ENCODE results near the gene ELOVL4.
A peak's percentile ranks its signal among the peaks of the same experiment; 100 is the strongest.

Gene ELOVL4

DNA sequence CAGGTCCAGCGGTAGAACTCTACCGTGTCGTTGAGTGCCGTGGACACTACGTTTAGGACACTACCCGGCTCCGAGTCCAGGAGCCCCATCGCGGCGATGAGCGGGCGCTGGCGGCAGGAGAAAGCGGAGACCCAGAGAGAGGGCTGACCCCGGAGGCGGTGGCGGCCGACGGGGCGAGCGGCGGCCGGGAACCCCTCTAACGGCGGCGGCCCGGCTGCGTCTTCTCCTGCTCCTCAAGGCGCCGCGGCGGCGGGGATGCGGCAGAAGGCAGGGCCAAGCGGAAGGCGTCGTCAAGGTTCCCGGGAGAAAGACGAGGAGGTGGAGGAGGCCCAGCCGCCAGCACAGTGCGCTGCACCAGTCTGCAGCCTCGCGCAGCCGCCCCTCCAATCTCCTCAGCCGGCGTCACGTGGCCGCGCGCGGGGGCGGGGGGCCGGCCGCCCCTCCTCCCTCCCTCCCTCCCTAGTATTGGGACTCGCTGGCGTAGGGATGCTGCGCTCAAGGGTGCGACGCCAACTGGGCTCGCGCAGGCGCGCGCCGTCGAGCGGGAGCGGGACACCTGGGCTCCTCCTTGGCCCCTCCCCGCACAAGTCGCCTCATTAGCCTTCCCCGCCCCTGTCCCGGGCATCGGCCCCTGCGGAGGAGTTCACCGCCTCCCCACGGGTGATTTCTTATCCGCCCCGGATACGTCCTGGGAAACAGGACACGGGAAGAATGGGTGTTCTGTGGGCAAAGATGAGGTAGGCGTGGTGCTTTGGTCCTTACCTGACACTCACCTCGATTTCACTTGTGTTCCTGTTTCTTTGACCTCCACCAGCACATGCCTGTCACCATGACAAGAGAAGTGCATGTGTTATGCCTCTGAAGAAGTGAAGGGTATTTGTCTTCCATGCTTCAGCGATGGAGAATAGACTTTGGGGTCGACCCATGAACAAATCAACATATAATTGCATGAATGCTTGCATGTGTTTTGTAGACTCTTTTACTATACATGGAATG, at the start of gene ELOVL4:
ELOVL4 (minus strand) TSS at position 363 of the 996 bp plus-strand sequence; CDS start at position 89, 274 bp downstream.
- DNase-seq = peak; percentile 83

DNA sequence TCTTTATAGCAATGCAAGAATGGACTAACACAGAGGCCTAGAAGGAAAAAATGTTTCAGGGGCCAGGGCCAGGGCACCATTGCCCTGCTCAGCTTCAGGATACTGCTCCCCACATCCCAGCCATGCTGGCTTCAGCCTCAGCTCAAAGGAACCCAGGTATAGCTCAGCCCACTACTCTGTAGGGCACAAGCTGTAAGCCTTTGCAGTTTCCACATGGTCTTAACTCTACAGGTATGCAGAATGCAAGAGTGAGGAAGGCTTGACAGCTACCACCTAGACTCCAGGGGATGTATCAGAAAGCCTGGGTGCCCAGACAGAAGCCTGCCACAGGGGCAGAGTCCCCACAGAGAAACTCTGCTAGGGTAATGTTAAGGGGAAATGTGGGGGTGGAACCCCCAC, 46.6 kb upstream of the ELOVL4 start:
- DNase-seq = no peak

DNA sequence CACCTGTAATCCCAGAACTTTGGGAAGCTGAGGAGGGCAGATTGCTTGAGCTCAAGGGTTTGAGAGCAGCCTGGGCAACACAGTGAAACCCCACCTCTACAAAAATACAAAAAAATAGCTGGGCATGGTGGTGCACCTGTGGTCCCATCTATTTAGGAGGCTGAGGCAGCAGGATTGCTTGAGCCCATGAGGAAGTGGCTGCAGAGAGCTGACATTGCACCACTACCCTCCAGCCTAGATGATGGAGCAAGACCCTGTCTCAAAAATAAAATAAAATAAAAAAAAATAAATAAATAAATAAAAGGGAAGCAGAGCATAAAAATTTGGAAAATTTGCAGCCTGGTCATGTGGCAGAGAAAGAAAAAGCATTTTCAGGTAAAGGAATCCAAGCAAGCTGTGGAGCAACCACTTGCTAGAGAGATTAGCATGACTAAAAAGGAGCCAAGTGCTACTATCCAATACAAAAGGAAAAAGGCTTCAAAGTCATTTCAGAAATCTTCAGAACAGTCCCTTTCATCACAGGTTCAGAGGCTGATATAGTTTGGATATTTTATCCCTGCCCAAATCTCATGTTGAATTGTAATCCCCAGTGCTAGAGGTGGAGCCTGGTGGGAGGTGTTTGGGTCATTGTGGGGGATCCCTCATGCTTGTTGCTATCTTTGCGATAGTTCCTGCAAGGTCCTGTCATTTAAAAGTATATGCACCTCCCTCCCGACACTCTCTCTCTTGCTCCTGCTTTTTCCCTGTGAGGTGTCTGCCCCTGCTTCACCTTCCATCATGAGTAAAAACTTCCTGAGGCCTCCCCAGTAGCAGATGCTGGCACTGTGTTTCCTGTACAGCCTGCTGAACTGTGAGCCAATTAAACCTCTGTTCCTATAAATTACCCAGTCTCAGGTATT, 45.9 kb upstream of the ELOVL4 start:
- no peak for DNase-seq

DNA sequence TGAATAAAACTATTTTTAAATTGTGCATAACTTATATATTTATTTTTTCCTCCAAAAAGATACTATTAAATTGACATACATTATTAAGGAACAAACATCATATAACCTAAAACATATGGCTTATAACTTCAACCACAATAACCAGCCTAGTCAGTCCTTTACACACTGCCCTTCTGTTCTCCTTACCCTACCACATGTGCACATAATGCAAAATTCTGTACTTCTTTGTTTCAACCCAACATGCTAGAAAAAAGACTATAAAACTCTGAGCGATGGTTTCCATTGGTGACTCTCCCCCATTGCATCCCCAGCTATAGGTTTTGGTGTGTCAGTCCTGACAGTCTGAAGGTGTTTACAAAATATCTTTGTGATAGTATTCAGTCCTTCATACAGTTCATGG, 42.3 kb upstream of the ELOVL4 start:
- no peak for DNase-seq

DNA sequence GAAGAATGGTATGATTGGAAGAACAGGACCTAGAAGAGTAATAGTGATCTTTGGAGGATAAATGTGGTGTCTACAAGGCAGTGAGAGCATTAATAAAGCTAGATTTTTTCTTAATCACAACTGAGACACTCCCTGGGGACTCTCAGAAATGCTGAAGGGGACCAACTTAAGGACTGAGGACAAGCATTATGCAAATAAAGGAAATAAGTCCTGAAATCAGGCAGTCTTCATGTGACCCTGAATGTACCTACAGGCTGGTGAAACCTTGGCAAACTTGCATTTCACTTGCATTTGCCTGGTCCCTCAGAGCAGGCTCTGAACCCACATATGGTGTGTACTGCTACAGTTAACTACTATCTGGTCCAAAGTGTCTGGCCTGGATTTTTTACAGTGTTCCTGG, 37.8 kb upstream of the ELOVL4 start:
- DNase-seq = no peak

DNA sequence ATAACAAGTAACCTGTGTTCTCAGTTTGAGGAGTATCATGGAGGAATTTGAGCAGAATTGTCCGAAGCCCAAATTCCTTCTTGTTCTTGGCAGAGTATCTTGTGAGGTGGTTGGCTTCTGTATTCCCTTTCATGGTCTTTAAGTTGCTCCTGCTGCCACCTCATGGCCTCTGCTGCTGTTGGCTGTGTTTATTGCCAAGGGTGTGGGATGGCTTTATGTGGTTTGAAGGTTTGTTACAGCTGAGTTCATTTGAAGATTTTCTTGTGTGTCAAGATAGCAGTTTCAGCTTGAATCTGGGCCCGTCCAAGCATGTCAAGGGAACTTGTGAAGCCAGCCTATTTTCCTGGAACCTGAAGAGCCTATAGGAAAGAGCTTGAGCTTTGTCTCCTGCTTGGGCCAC, 36.9 kb upstream of the ELOVL4 start:
- no peak for DNase-seq

DNA sequence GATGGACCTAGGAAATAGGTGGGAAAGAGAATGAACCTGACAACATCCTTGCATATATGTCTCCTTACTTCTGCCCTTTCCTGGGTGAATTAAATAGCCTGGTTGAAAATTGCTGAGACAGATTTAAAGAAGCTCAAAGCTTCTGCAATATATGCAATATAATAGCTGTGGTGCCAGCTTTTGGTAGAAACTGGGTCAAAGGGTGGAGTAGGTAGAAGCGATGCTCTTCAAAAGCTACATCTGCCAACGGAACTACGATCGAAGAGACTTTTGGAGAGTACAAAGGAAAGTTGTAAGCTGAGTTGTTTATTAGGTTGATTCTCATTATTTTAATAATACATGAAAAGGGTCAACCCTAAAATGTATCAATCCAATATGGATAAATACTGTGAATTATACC, 34.3 kb upstream of the ELOVL4 start:
- DNase-seq = no peak

DNA sequence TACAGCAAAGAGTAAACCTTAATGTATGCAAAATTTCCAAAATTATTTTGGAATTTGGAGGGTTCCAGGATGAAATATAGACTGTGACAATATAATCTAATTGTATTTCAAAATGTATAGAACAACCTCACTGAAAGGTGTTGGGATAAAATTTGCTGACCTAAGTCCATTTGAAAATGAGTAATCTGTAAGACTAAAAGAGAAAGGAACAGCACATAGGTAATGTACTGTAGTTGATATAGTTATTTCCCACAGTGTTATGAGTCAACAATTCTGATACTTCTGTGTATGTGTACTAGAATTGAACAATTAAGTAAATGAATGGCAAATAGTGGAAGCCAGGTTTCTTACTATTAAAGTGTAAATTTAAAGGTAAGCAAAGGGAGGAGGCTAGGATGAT, 23.8 kb upstream of the ELOVL4 start:
- DNase-seq = no peak

DNA sequence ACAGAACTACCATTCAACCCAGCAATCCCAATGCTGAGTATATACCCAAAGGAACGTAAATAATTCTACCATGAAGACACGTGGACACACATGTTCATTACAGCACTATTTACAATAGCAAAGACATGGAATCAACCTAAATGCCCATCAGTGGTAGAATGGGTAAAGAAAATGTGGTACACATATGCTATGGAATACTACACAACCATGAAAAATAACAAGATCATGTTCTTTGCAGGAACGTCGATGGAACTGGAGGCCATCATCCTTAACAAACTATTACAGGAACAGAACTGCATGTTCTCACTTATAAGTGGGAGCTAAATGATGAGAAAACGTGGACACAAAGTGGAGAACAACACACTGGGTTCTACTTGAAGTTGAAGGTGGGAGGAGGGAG, 22.4 kb upstream of the ELOVL4 start:
- DNase-seq = no peak

DNA sequence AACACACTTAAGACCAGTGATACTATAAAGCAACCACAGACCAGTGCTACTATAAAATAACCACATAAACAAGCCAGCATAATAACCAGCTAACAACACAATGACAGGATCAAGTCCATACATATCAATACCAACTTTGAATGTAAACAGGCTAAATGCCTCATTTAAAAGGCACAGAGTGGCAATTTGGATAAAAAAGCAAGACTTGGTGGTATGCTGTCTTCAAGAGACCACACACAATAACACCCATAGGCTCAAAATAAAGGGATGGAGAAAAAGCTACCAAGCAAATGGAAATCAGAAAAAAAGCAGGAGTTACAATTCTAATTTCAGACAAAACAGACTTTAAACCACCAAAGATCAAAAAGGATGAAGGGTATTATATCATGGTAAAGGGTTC, 19.8 kb upstream of the ELOVL4 start:
- no peak for DNase-seq

DNA sequence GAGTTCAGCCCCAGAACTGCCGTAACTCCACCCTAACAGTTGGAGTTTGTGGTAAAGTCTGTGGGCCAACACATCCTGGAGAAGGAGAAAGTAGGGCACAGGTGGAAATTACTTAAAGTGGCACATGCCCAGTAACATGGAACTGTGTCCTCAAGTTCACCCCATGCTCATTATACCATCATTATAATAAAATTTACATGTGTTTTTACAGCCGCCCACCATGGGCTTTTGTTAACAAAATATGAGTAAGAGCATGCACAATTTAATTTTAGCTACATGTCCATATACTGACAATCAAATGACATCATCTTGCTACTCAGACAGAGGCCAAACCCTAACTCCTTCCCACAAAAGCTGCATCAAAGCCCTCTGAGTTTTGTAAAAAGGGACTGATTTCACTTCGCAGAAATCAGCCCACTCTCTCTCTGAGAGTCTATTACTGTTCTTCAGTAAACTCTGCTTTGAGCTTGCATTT, 17.3 kb upstream of the ELOVL4 start:
- DNase-seq = no peak

DNA sequence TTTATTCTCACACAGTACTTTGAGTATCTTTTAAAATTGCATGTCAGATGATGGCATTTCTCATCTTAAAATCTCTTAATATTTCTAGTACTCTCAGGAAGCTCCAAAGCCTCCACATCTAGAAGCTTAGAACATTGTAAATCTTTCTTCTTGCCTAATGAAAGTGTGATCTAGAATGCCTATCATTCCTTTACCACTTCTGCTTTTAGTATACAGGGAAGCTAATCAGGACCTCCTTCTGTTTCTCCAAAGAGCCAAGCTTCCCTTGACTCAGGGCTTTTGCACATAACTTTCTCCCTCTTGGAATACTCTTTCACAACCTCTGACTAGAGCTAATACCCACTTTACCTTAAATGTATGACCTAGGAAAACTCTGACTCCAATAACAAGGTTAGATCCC, 7.5 kb upstream of the ELOVL4 start:
- no peak for DNase-seq

DNA sequence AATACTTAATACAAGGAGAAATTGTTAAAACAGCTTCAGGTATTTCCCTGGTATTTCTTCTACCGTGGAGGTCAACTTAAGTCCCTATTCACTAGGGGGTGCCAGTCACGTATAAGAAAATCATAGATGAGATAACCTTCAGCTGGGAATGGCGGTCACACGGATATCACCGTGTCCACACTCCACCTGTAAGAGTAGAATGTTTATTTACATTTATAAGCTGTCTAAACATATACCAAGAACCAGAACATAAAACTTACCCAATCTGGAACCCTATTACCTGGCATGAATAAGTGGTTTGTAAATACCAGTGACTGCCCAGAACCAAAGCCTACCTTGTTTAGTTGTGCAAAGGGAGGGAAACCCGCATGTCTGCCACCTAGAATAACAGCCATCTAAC, 1.9 kb upstream of the ELOVL4 start:
- DNase-seq = peak; percentile 88

DNA sequence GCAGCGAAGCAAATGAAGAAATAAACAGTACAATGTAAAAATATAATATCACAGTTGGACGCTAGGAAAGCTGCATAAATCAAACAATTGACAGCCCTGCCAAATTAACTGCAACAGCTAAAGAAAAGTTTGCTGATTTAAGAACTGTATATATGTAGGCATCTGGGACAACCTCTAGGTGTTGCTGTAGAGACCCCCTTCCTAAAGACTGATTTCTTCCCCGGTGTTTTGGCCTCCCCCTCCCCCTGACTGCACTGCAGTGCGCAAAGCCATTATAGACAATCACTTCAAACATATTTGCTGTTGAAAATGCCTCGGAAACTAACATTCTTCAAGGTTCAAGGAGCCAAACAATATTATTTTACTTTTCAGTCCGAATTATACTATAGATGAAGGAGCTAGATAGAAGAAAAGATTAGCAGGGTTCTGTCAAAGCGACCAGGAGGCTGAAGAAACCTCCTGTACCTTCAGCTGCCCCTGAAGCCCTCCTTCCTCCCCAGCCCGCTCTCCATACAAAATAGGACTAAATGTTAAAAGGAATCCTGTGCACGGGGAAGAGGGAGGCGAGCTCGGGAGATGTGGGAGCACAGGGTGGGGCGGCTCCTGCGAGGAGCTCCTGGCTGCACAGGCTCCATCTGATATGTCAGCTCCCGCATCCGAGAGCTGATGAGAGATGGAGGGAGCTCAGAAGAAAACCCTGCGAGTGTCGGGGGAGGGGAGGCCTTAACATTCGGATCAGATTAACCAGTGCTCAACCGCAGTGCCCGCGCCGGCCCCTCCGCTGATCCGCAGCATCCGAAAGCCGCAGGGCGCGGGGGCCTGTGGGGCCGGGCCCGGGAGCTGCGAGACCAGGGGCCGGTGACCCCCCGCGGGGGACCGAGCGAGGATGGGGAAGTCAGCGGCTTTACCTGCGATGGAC, 822 bp downstream of the ELOVL4 start:
- DNase-seq = peak; percentile 32

DNA sequence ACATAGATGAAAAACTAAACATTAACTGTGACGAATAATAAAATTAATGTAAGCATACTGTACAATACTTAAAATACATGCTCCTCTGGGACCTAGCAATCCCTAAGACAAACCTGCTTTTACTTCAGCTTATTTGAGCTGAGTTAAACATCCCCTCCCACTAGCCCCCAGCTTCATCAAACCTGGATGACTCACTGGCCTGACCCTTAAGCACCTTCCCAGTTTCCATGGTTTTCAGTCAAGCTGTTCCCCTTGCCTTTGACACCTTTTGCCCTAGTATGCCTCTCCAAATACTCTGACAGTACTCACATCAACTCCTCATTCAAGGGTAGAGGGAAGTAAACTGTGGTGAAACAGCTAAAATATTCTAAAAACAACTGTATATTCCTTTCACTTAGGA, 4.2 kb downstream of the ELOVL4 start:
- no peak for DNase-seq

DNA sequence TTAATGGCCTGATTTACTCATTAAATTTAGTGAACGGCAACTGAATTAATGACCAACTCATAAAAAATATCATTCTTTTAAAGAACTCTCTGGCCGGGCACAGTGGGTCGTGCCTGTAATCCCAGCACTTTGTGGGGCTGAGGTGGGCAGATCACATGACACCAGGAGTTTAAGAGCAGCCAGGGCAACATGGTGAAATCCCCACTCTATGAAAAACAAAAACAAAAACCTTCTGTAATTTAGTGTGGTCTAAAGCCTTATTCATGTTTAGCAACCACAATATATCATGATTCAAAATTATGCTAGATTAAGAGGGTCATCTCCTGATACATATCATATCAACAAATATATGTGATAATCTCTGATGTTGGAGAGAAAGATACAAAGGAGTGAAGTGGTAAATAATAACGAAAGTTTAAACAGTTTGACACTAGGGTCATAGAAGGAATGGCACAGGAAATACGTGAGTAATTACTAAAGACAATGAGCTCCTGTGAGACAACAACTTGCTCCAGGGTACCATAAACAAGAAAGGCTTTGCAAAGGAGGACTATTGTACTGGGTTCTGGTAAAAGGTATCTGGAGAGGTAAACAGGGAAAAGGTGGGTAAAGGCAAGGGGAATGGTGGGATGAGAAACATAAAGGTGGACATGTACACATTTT, 5.7 kb downstream of the ELOVL4 start:
- no peak for DNase-seq

DNA sequence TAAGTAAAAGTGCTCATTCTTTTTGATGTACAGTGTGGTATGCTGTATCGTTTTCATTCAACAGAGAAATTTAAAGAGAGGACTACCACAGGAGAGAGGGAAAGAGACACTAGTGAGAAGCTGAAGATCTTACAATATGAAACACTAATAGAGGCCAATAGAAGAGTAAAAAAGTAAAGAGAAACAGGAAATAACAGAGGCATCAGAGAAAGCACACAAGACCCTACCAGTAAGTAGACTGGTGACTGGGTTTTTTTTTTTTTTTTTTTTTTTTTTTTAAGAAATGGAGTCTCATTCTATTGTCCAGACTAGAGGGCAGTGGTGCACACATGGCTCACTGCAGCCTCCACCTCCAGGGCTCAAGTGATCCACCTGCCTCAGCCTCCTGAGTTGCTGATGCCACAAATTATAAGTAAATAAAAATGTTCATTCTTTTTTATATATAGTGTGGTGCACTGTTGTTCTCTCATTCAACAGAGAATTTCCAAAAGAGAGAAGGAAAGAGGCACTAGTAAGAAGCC, 18.8 kb downstream of the ELOVL4 start:
- DNase-seq = no peak

DNA sequence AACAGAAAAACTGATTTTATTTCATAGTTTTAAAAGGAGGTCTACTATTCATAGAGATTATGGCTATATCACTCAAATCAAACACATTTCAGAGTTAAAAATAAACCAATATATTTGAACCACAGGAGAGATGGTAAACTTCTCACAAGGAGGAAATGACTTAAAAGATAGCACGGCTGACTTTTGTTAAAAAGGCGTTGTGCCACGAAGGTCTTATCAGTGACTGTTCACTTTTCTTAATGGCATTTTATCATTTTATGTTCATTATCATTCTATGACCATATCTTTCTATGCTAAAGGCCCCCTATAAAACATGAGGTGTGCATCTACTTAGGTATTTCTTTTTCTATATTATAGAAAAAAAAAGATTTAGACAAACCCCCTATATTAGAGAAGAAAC, 19.6 kb downstream of the ELOVL4 start:
- DNase-seq = no peak

DNA sequence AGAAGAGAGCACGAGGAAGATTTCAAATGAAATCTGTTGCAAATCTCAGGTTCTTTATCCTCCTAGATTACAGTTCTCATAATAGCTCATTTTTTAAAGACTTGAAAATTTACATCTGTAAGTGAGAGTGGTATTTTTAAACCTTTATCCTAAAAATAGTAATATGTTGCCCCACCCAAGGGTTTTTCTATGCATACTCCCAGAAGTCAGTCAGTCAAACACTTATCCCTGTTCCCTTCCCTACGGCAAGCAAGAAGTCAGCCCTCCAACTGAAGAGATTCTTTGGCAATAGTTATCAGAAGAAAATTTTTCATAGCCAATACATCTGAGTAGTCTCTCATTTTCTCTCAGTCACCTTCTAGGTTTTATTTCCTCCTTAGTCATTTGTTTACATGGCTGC, 24.1 kb downstream of the ELOVL4 start:
- DNase-seq = no peak

DNA sequence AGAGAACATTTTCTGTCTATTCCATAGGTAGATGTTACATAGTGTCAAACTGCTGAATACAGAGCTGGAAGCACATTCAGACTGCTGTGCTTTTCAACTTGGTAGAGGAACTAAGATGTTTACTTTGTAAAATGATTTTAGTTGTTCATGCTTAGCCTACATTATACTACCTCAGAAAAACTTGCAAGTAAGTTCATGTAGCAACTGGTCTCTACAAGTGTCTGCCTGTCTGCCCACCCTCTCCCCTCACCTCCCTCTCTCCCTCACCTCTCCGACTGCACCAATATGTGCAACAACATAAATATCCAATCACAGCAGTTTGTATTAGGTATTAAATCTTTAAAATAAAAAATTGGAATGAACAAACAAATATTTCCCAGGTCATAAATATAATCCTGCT, 25.3 kb downstream of the ELOVL4 start:
- no peak for DNase-seq

DNA sequence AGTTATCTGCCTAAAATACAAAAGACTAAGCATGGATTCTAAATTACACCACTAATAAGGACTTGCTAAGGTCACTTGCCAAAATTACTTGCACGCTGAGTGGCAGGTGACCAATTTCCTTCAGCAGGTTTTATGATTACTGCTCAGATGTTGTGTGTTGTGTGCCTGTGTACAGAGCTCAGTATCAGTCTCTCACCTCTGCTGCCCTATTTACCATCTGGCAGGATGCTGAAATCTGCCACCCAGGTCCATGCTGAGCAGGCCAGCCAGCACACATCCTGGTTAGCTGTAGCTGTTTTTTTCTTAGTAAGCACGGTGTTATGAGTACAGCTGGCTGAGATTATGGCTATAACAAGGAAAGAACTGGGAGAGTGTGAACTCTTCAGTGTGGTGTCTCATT, 34.0 kb downstream of the ELOVL4 start:
- DNase-seq = no peak

DNA sequence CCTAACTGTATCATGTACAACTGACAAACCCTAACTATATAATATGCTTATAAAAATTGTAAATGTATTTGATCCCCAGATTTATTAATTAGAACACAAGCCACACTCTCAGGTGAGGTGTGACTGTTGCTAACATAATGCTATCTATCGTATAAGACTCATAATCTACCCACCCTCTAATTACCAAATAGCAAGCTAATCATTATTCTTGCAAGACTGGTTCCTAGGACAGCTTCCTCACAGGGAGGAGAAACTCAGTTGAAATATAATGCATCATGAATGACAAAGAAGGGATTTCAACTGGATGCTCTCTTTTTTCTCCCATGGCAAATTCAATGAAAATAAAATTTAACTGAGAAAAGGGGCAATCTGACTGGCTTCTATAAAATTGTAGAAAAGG, 35.4 kb downstream of the ELOVL4 start:
- no peak for DNase-seq
